Ishikawa (cell line): ENCODE results near the gene A4GNT.

Experiments used
- EGR1 ChIP-seq: IDR thresholded peaks from 2 replicates; pipeline ENCODE4 v1.6.1; 2012
- EP300 ChIP-seq: IDR thresholded peaks from 2 replicates; pipeline ENCODE4 v1.6.1; 2012; ENCODE audit warnings: borderline replicate concordance
- RAD21 ChIP-seq: IDR thresholded peaks from 2 replicates; pipeline ENCODE4 v1.6.1; 2012; ENCODE audit warnings: low read depth
- TAF1 ChIP-seq: IDR thresholded peaks from 2 replicates; pipeline ENCODE4 v1.6.1; 2012; ENCODE audit warnings: low read depth, mild to moderate bottlenecking
- TCF12 ChIP-seq: IDR thresholded peaks from 2 replicates; pipeline ENCODE4 v1.6.1; 2012; ENCODE audit warnings: low read depth
- YY1 ChIP-seq: IDR thresholded peaks from 2 replicates; pipeline ENCODE4 v1.6.1; 2012; ENCODE audit warnings: low read depth
- TF ChIP-seq, protein P1 (sequence below): IDR thresholded peaks from 2 replicates; pipeline ENCODE4 v1.6.1; 2012; ENCODE audit warnings: low read depth, mild to moderate bottlenecking
- TF ChIP-seq, protein P2 (sequence below): IDR thresholded peaks from 2 replicates; pipeline ENCODE4 v1.6.1; 2012

DNA sequence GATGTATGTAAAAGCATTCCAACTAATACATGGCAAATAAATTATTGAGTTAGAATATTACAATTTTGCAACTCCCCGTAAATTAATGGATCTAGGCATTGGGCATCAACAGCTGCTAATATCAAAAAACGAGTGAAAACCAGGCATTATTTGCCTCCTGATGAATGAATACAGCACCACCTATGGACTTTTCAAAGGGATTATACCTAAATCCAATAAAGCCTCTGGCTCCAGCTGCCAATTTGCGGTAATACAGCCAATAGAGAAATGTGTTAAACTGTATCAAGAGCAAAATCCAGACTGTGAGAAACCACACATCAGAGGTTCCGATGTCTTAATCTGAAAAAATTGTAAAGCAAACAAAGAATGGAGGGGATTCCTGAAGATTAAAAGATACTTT lies 16.3 kb upstream of the A4GNT start:
- TF ChIP-seq YY1 (no peak), TAF1 (no peak), RAD21 (no peak; the same call in 1 of the 2 replicates), EP300 (no peak), EGR1 (no peak), TCF12 (no peak)
- TF ChIP-seq, protein P1, sequence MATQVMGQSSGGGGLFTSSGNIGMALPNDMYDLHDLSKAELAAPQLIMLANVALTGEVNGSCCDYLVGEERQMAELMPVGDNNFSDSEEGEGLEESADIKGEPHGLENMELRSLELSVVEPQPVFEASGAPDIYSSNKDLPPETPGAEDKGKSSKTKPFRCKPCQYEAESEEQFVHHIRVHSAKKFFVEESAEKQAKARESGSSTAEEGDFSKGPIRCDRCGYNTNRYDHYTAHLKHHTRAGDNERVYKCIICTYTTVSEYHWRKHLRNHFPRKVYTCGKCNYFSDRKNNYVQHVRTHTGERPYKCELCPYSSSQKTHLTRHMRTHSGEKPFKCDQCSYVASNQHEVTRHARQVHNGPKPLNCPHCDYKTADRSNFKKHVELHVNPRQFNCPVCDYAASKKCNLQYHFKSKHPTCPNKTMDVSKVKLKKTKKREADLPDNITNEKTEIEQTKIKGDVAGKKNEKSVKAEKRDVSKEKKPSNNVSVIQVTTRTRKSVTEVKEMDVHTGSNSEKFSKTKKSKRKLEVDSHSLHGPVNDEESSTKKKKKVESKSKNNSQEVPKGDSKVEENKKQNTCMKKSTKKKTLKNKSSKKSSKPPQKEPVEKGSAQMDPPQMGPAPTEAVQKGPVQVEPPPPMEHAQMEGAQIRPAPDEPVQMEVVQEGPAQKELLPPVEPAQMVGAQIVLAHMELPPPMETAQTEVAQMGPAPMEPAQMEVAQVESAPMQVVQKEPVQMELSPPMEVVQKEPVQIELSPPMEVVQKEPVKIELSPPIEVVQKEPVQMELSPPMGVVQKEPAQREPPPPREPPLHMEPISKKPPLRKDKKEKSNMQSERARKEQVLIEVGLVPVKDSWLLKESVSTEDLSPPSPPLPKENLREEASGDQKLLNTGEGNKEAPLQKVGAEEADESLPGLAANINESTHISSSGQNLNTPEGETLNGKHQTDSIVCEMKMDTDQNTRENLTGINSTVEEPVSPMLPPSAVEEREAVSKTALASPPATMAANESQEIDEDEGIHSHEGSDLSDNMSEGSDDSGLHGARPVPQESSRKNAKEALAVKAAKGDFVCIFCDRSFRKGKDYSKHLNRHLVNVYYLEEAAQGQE, result no peak
- TF ChIP-seq, protein P2, sequence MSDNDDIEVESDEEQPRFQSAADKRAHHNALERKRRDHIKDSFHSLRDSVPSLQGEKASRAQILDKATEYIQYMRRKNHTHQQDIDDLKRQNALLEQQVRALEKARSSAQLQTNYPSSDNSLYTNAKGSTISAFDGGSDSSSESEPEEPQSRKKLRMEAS, result no peak
